Transverse colon (tissue), 4 donors: ENCODE measurements around the gene ZBTB38. TPM values are rescaled to one million over a fixed set of nuclear protein-coding genes. Genes with fewer than 3 reads are reported as not detected.

Source experiments
- DNase-seq: peaks from one replicate; pipeline ENCODE4 v3.0.0-alpha.2; 2019
- H3K27ac ChIP-seq, 4 donors: fragments of 200-600 bp; sonication (generic); 2 replicates each; pipeline ENCODE4 v1.5.1; 2016 to 2018; ENCODE audit warnings: inconsistent platforms in 4 of 4
- H3K27me3 ChIP-seq: fragments of 200-600 bp; sonication (generic); 2 replicates; pipeline ENCODE4 v1.5.1; 2017; ENCODE audit warnings: inconsistent platforms
- H3K36me3 ChIP-seq, 4 donors: fragments of 200-600 bp; sonication (generic); 2 replicates each; pipeline ENCODE4 v1.5.1; 2017 to 2019; ENCODE audit warnings: inconsistent platforms in 4 of 4
- H3K4me1 ChIP-seq, 4 donors: fragments of 200-600 bp; sonication (generic); 2 replicates each; pipeline ENCODE4 v1.5.1; 2017 to 2020; ENCODE audit warnings: inconsistent platforms in 4 of 4
- H3K4me3 ChIP-seq, 4 donors: fragments of 200-600 bp; sonication (generic); 1 replicate in 1 of 4; 2 replicates in 3 of 4; pipeline versions ENCODE4 v1.5.1 to v1.6.1; 2017 to 2019; ENCODE audit warnings: inconsistent platforms in 4 of 4
- H3K9me3 ChIP-seq, 2 donors: fragments of 200-600 bp; sonication (generic); 2 replicates each; pipeline ENCODE4 v1.5.1; 2017 to 2019; ENCODE audit warnings: inconsistent platforms in 2 of 2
- CTCF ChIP-seq, 5 experiments: fragments of 200-600 bp in 3 of 5; fragments of 450-650 bp in 2 of 5; sonication (generic) in 3 of 5; IDR thresholded peaks; 1 replicate in 2 of 5; 2 replicates in 3 of 5; pipeline ENCODE4 v1.5.1; 2016 to 2017; ENCODE audit warnings: antibody characterized with exemption in 5 of 5, inconsistent platforms in 3 of 5, mild to moderate bottlenecking in 2 of 5, moderate library complexity in 1 of 5
- EP300 ChIP-seq: sonication (generic); formaldehyde crosslinking; IDR thresholded peaks from one replicate; pipeline ENCODE4 v1.6.1; 2017; ENCODE audit warnings: antibody characterized with exemption, low read depth
- POLR2A ChIP-seq: fragments of 450-650 bp; IDR thresholded peaks from one replicate; pipeline ENCODE4 v1.6.1; 2016; ENCODE audit warnings: antibody characterized with exemption, mild to moderate bottlenecking, moderate library complexity
- POLR2AphosphoS5 ChIP-seq, 3 donors: sonication (generic); formaldehyde crosslinking; IDR thresholded peaks; one replicate each; pipeline ENCODE4 v1.6.1; 2016; ENCODE audit warnings: antibody characterized with exemption in 3 of 3
- WGBS, 2 donors: methylation state at CpG; one replicate each; pipeline ENCODE4 v1.1.5; 2018; ENCODE audit warnings: low coverage in 1 of 2; 5-methylcytosine and 5-hydroxymethylcytosine counted together
- in situ Hi-C, 4 donors: fragments of 200-750 bp; cut with MboI; loops; one replicate each; pipeline versions ENCODE4 v1.15.0 to v1.15.1; 2017; ENCODE audit warnings: low sequenced_read_pairs in 3 of 4, low pct_ligation_motif_present in 1 of 4, low pct_unique_long_range_greater_than_20kb in 1 of 4
- intact Hi-C: fragments of 100-400 bp; cut with DNase I; formaldehyde crosslinking; loops from one replicate; pipeline ENCODE4 v1.15.1; 2023; ENCODE audit warnings: low total_unique reads
- total RNA-seq, 4 donors: library from RNA; depleted of rRNA; stranded (reverse); fragments of >200 nt; gene quantifications; one replicate each; pipeline ENCODE4 v1.1.0, GENCODE V29; 2016

The ZBTB38 gene, protein sequence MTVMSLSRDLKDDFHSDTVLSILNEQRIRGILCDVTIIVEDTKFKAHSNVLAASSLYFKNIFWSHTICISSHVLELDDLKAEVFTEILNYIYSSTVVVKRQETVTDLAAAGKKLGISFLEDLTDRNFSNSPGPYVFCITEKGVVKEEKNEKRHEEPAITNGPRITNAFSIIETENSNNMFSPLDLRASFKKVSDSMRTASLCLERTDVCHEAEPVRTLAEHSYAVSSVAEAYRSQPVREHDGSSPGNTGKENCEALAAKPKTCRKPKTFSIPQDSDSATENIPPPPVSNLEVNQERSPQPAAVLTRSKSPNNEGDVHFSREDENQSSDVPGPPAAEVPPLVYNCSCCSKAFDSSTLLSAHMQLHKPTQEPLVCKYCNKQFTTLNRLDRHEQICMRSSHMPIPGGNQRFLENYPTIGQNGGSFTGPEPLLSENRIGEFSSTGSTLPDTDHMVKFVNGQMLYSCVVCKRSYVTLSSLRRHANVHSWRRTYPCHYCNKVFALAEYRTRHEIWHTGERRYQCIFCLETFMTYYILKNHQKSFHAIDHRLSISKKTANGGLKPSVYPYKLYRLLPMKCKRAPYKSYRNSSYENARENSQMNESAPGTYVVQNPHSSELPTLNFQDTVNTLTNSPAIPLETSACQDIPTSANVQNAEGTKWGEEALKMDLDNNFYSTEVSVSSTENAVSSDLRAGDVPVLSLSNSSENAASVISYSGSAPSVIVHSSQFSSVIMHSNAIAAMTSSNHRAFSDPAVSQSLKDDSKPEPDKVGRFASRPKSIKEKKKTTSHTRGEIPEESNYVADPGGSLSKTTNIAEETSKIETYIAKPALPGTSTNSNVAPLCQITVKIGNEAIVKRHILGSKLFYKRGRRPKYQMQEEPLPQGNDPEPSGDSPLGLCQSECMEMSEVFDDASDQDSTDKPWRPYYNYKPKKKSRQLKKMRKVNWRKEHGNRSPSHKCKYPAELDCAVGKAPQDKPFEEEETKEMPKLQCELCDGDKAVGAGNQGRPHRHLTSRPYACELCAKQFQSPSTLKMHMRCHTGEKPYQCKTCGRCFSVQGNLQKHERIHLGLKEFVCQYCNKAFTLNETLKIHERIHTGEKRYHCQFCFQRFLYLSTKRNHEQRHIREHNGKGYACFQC (N-terminal part only)
- total RNA-seq, result 100 to 1,000 TPM in 3 of 4 donors, 10 to 100 TPM in 1; 71.8 to 182 (median 169) TPM

DNA sequence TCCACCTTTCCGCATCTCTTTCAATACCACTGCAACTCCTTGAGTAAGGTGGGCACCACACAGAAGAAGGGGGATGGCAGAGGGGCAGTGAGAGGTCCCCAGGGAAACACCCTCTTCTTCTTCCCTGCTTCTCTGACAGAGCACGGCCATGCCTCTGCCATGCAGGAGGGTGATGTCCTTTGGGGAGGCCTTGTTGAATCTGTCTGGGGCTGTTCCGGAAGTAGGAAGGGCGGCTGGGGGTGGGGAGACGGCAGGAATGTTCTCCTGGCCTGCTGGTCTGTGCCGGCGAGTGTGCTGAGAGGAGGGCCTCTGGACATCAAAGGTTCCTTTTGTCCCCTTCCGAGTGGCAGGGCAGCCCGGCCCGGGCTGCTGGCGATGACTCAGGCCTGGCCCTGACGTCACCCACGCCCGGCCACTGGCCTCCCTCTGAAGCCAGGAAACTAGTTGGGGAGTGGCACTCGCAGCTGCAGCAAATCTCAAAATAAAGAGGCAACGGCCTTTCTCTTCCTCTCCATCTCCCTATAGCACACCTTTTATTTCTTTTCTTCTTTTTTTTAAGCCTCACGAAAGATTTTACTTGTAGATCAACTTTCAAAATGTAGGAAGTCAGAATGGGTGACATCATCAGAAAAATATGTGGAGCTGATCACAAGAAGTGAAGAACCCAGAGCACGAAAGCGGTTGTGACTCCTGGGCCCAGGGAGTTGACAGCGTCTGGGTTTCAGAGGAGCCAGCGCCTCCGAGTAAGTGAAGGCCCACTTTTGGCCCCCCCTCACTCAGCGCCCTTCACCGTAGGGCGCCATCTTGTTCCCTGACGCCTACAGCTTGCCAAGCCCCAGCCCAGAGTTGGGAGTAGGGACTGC, at the start of gene ZBTB38:
Gene ZBTB38, plus strand, starts transcription at position 443 of the 863 bp plus-strand sequence. CDS start 73,885 bp downstream, outside the sequence.
- H3K4me3 ChIP-seq, result peak within 1 kb of the TSS in 1 of 4 donors; percentile 25
- H3K4me1 ChIP-seq, result peaks cover 23 to 55% (median 40%) of the 10 kb centered on the region in 4 donors
- peak within 1 kb of the TSS; percentile 88 to 95 (median 91) for H3K27ac ChIP-seq
- intact Hi-C loops, result no loop called here
- no peaks in the 10 kb centered on the region for H3K36me3 ChIP-seq
- DNase-seq, result peak; percentile 93
- TF ChIP-seq CTCF (IDR thresholded peaks at IDR 0.05) (no peak), EP300 (peak; percentile 33), POLR2A (peak; percentile 56), POLR2AphosphoS5 (IDR thresholded peaks at IDR 0.05) (peak in 2 of 3 donors; percentile 50 to 88)
- H3K27me3 ChIP-seq, result no peaks in the 10 kb centered on the region
- 13 to 42% methylated on average over 7 to 26 of the region's 26 CpGs for WGBS, 2 donors
- H3K9me3 ChIP-seq, result no peaks in the 10 kb centered on the region
- in situ Hi-C loops, result loop anchor here in 3 of 4 donors (5.0 to 25.0 kb wide), 3 partner anchors 74 to 194 kb away; no protein-coding TSS in a partner anchor

- Histone ChIP-seq H3K27me3 (no peaks in the 10 kb centered on the region), H3K9me3 (no peaks in the 10 kb centered on the region), H3K36me3 (no peaks in the 10 kb centered on the region), H3K4me1 (peaks cover 0 to 24% (median 4%) of the 10 kb centered on the region in 4 donors), H3K27ac (peak overlapping the region in 2 of 4 donors; percentile 5 to 7), H3K4me3 (no peak overlapping the region)
- DNase-seq, result no peak
- no peak for TF ChIP-seq EP300
- TF ChIP-seq POLR2AphosphoS5 (IDR thresholded peaks at IDR 0.05), result no peak
- no peak for TF ChIP-seq POLR2A
- TF ChIP-seq CTCF (IDR thresholded peaks at IDR 0.05), result no peak
- in situ Hi-C loops (loop anchor here in 2 of 4 donors (25.0 kb wide), 2 partner anchors 242 to 417 kb away; partner anchors contain the start of gene RNF7 (in 1 of the 2)), intact Hi-C loops (no loop called here)
These were observed 47.8 kb upstream of the ZBTB38 start for GRCh38 chr3:141320399-141321108.

DNA sequence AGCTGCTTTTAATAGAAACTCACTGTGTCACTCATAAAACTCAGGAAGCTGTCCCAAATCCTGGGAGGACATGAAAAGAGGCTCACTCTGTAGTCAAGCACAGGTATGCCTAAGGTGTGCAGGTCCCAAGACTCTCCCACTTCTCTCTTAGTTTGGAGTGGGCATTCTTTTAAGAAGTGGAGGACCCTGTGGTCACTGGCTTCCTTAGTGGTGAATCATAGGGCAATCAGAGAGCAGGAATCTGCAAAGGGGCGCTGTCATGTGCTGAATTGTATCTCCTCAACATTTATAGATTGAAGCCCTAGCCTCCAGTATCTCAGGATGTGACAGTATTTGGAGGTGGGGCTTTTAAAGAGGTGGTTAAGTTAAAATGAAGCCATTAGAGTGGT, 47.2 kb upstream of the ZBTB38 start:
- no peak overlapping the region for H3K4me3 ChIP-seq
- DNase-seq, result no peak
- peak overlapping the region in 2 of 4 donors; percentile 5 to 7 for H3K27ac ChIP-seq
- H3K4me1 ChIP-seq, result peaks cover 0 to 24% (median 4%) of the 10 kb centered on the region in 4 donors
- no peaks in the 10 kb centered on the region for H3K27me3 ChIP-seq
- H3K36me3 ChIP-seq, result no peaks in the 10 kb centered on the region
- TF ChIP-seq CTCF (IDR thresholded peaks at IDR 0.05) (no peak), POLR2AphosphoS5 (IDR thresholded peaks at IDR 0.05) (no peak), POLR2A (no peak), EP300 (no peak)
- WGBS, 2 donors, result 75 to 83% methylated on average over 1 of the region's 1 CpG
- in situ Hi-C loops (loop anchor here in 2 of 4 donors (25.0 kb wide), 2 partner anchors 241 to 416 kb away; partner anchors contain the start of gene RNF7 (in 1 of the 2)), intact Hi-C loops (no loop called here)
- no peaks in the 10 kb centered on the region for H3K9me3 ChIP-seq
